ENCODE data around the gene FAM222A. TPM values are rescaled to one million over a fixed set of nuclear protein-coding genes. Genes with fewer than 3 reads are reported as not detected.
A peak's percentile ranks its signal among the peaks of the same experiment; 100 is the strongest.

The FAM222A gene
- polyA plus RNA-seq, 12 donors: 3.3 to 12.5 (median 6.5) TPM; not detected in 1

GRCh38 chr12:109758426-109759420 lies 45.1 kb downstream of the FAM222A start:
- no peak for DNase-seq

- DNase-seq: no peak
These were observed 46.0 kb downstream of the FAM222A start for GRCh38 chr12:109759595-109759994.

GRCh38 chr12:109760031-109760929 lies 46.7 kb downstream of the FAM222A start:
- DNase-seq: no peak

- no peak for DNase-seq
These were observed 47.6 kb downstream of the FAM222A start for GRCh38 chr12:109760930-109761921.

GRCh38 chr12:109762071-109762672 lies 48.5 kb downstream of the FAM222A start:
- no peak for DNase-seq

GRCh38 chr12:109762673-109763191 lies 49.1 kb downstream of the FAM222A start:
- DNase-seq: no peak

- DNase-seq: no peak
These were observed 49.7 kb downstream of the FAM222A start for GRCh38 chr12:109763201-109763841.

- DNase-seq: no peak
These were observed 50.5 kb downstream of the FAM222A start for GRCh38 chr12:109764123-109764522.

- no peak for DNase-seq
These were observed 51.3 kb downstream of the FAM222A start for GRCh38 chr12:109764776-109765445.

GRCh38 chr12:109765446-109765810 lies 51.8 kb downstream of the FAM222A start:
- no peak for DNase-seq

GRCh38 chr12:109766251-109766778 lies 52.7 kb downstream of the FAM222A start:
- no peak for DNase-seq

GRCh38 chr12:109767456-109767855 lies 53.8 kb downstream of the FAM222A start:
- no peak for DNase-seq

- DNase-seq: no peak
These were observed 54.6 kb downstream of the FAM222A start for GRCh38 chr12:109767991-109768900.

- DNase-seq: no peak
These were observed 55.5 kb downstream of the FAM222A start for GRCh38 chr12:109768901-109769670.

- peak; percentile 8 for DNase-seq
These were observed 56.7 kb downstream of the FAM222A start for GRCh38 chr12:109770104-109770860.

Data from muscle of arm (tissue), 12 donors.